ENCODE data around the gene PDK2.

The PDK2 gene

GRCh38 chr17:50102164-50102991 lies 7.2 kb downstream of the PDK2 start:
- no peak for DNase-seq

- no peak for DNase-seq
Observed at GRCh38 chr17:50103252-50103651, 8.1 kb downstream of the PDK2 start.

GRCh38 chr17:50103941-50104340 lies 8.8 kb downstream of the PDK2 start:
- DNase-seq, result no peak

GRCh38 chr17:50105811-50106210 lies 10.7 kb downstream of the PDK2 start:
- DNase-seq, result no peak

- no peak for DNase-seq
Observed at GRCh38 chr17:50106393-50107131, 11.4 kb downstream of the PDK2 start.

GRCh38 chr17:50107790-50108414 lies 12.8 kb downstream of the PDK2 start:
- peak; percentile 75 for DNase-seq

GRCh38 chr17:50108556-50108955 lies 13.4 kb downstream of the PDK2 start:
- DNase-seq, result no peak

GRCh38 chr17:50109207-50109606 lies 14.1 kb downstream of the PDK2 start:
- no peak for DNase-seq

GRCh38 chr17:50109785-50110184 lies 14.6 kb downstream of the PDK2 start:
- no peak for DNase-seq

GRCh38 chr17:50110591-50111349 lies 15.6 kb downstream of the PDK2 start:
- no peak for DNase-seq

GRCh38 chr17:50111673-50112655 lies 16.8 kb downstream of the PDK2 start:
- DNase-seq, result no peak

GRCh38 chr17:50112694-50113093 lies 17.5 kb downstream of the PDK2 start:
- DNase-seq, result no peak

GRCh38 chr17:50113624-50114320 lies 18.6 kb downstream of the PDK2 start:
- no peak for DNase-seq

- DNase-seq, result no peak
Observed at GRCh38 chr17:50114401-50114800, 19.2 kb downstream of the PDK2 start.

- DNase-seq, result peak; percentile 60
Observed at GRCh38 chr17:50114849-50115357, 19.8 kb downstream of the PDK2 start.

GRCh38 chr17:50115756-50116155 lies 20.6 kb downstream of the PDK2 start:
- no peak for DNase-seq

- no peak for DNase-seq
Observed at GRCh38 chr17:50117202-50118051, 22.3 kb downstream of the PDK2 start.

- DNase-seq, result no peak
Observed at GRCh38 chr17:50118076-50118827, 23.1 kb downstream of the PDK2 start.

GRCh38 chr17:50118828-50119218 lies 23.7 kb downstream of the PDK2 start:
- no peak for DNase-seq
